ENCODE results near the gene IFIT2.

IFIT2 gene

GRCh38 chr10:89258881-89259280 lies 43.0 kb upstream of the IFIT2 start:
- no peak for TF ChIP-seq CTCF (IDR thresholded peaks at IDR 0.05; ENCODE audit: insufficient read depth, low read depth, low read length, missing control alignments)
- no peak for DNase-seq (ENCODE audit: low read depth)
- no peak overlapping the region for H3K4me3 ChIP-seq (ENCODE audit: low read length)

GRCh38 chr10:89262086-89263051 lies 39.5 kb upstream of the IFIT2 start:
- TF ChIP-seq CTCF (IDR thresholded peaks at IDR 0.05; ENCODE audit: insufficient read depth, low read depth, low read length, missing control alignments): no peak
- DNase-seq (ENCODE audit: low read depth): peak; percentile 50
- no peak overlapping the region for H3K4me3 ChIP-seq (ENCODE audit: low read length)

- no peak overlapping the region for H3K4me3 ChIP-seq (ENCODE audit: low read length)
- TF ChIP-seq CTCF (IDR thresholded peaks at IDR 0.05; ENCODE audit: insufficient read depth, low read depth, low read length, missing control alignments): no peak
- DNase-seq (ENCODE audit: low read depth): no peak
These were observed 38.8 kb upstream of the IFIT2 start for GRCh38 chr10:89263091-89263490.

GRCh38 chr10:89263531-89263930 lies 38.3 kb upstream of the IFIT2 start:
- TF ChIP-seq CTCF (IDR thresholded peaks at IDR 0.05; ENCODE audit: insufficient read depth, low read depth, low read length, missing control alignments): no peak
- no peak for DNase-seq (ENCODE audit: low read depth)
- H3K4me3 ChIP-seq (ENCODE audit: low read length): no peak overlapping the region

- no peak for TF ChIP-seq CTCF (IDR thresholded peaks at IDR 0.05; ENCODE audit: insufficient read depth, low read depth, low read length, missing control alignments)
- H3K4me3 ChIP-seq (ENCODE audit: low read length): no peak overlapping the region
These were observed 35.0 kb upstream of the IFIT2 start for GRCh38 chr10:89266721-89267453.

GRCh38 chr10:89269433-89270152 lies 32.3 kb upstream of the IFIT2 start:
- H3K4me3 ChIP-seq (ENCODE audit: low read length): no peak overlapping the region
- no peak for DNase-seq (ENCODE audit: low read depth)

More at GRCh38 chr10:89266721-89267453, 35.0 kb upstream of the IFIT2 start:
- no peak for DNase-seq (ENCODE audit: low read depth)

More at GRCh38 chr10:89269433-89270152, 32.3 kb upstream of the IFIT2 start:
- TF ChIP-seq CTCF (IDR thresholded peaks at IDR 0.05; ENCODE audit: insufficient read depth, low read depth, low read length, missing control alignments): no peak
